ENCODE data around the gene AKR1B15. TPM values are rescaled to one million over a fixed set of nuclear protein-coding genes. Genes with fewer than 3 reads are reported as not detected.
"Not testable (repeated sequence)": the region's sequence is repeated elsewhere in the genome, so short reads cannot be mapped to it uniquely, and the experiment has no call there.

AKR1B15 gene
- polyA plus RNA-seq, 1 experiment, result 0.10 TPM

- TF ChIP-seq CTCF (IDR thresholded peaks at IDR 0.05; ENCODE audit: low read depth, low read length), result no peak
- no peak for DNase-seq (ENCODE audit: low read depth, low spot score)
- no peak overlapping the region for H3K27ac ChIP-seq (ENCODE audit: low read depth, low read length)
- ChIA-PET POLR2A (no interaction called here), CTCF (interaction anchor here (1.2 kb wide), 1 partner anchor 8 kb away, joined by 3 read pairs; no protein-coding TSS in a partner anchor)
- H3K27me3 ChIP-seq (ENCODE audit: control insufficient read depth, insufficient read depth, low read length), result peaks cover 31% of the 10 kb centered on the region
- no peaks in the 10 kb centered on the region for H3K9me3 ChIP-seq (ENCODE audit: control insufficient read depth, insufficient read depth, low read length)
- no peak overlapping the region for H3K4me3 ChIP-seq (ENCODE audit: low read depth, low read length)
Measured at GRCh38 chr7:134539380-134540004, 9.4 kb upstream of the AKR1B15 start.

GRCh38 chr7:134541501-134542194 lies 7.3 kb upstream of the AKR1B15 start:
- peaks cover 32% of the 10 kb centered on the region for H3K27me3 ChIP-seq (ENCODE audit: control insufficient read depth, insufficient read depth, low read length)
- H3K4me3 ChIP-seq (ENCODE audit: low read depth, low read length); H3K27ac ChIP-seq (ENCODE audit: low read depth, low read length); H3K9me3 ChIP-seq (ENCODE audit: control insufficient read depth, insufficient read depth, low read length); DNase-seq (ENCODE audit: low read depth, low spot score); CTCF ChIA-PET; POLR2A ChIA-PET: not testable (repeated sequence)

- no peak overlapping the region for H3K4me3 ChIP-seq (ENCODE audit: low read depth, low read length)
- DNase-seq (ENCODE audit: low read depth, low spot score), result no peak
- POLR2A ChIA-PET, result no interaction called here
- H3K27ac ChIP-seq (ENCODE audit: low read depth, low read length), result no peak overlapping the region
- H3K27me3 ChIP-seq (ENCODE audit: control insufficient read depth, insufficient read depth, low read length), result peaks cover 32% of the 10 kb centered on the region
- CTCF ChIA-PET, result no interaction called here
- no peaks in the 10 kb centered on the region for H3K9me3 ChIP-seq (ENCODE audit: control insufficient read depth, insufficient read depth, low read length)
- no peak for TF ChIP-seq CTCF (IDR thresholded peaks at IDR 0.05; ENCODE audit: low read depth, low read length)
Measured at GRCh38 chr7:134542195-134542771, 6.6 kb upstream of the AKR1B15 start.

GRCh38 chr7:134545380-134545779 lies 3.5 kb upstream of the AKR1B15 start:
- H3K9me3 ChIP-seq (ENCODE audit: control insufficient read depth, insufficient read depth, low read length), result no peaks in the 10 kb centered on the region
- DNase-seq (ENCODE audit: low read depth, low spot score), result no peak
- ChIA-PET CTCF (interaction anchor here (1.0 to 5.8 kb wide), 4 partner anchors 13 to 112 kb away, joined by 7 to 73 read pairs (median 24); no protein-coding TSS in a partner anchor), POLR2A (no interaction called here)
- no peak for TF ChIP-seq CTCF (IDR thresholded peaks at IDR 0.05; ENCODE audit: low read depth, low read length)
- H3K27me3 ChIP-seq (ENCODE audit: control insufficient read depth, insufficient read depth, low read length), result peaks cover 22% of the 10 kb centered on the region
- H3K4me3 ChIP-seq (ENCODE audit: low read depth, low read length), result no peak overlapping the region
- no peak overlapping the region for H3K27ac ChIP-seq (ENCODE audit: low read depth, low read length)

- DNase-seq (ENCODE audit: low read depth, low spot score), result no peak
- ChIA-PET CTCF (interaction anchor here (1.0 to 5.8 kb wide), 8 partner anchors 10 to 113 kb away, joined by 3 to 73 read pairs (median 11); no protein-coding TSS in a partner anchor), POLR2A (no interaction called here)
- no peak overlapping the region for H3K4me3 ChIP-seq (ENCODE audit: low read depth, low read length)
- H3K27ac ChIP-seq (ENCODE audit: low read depth, low read length), result no peak overlapping the region
- TF ChIP-seq CTCF (IDR thresholded peaks at IDR 0.05; ENCODE audit: low read depth, low read length), result no peak
- peaks cover 24% of the 10 kb centered on the region for H3K27me3 ChIP-seq (ENCODE audit: control insufficient read depth, insufficient read depth, low read length)
- no peaks in the 10 kb centered on the region for H3K9me3 ChIP-seq (ENCODE audit: control insufficient read depth, insufficient read depth, low read length)
Measured at GRCh38 chr7:134545918-134546317, 3.0 kb upstream of the AKR1B15 start.

All from AG04450 (cell line).